Medulla oblongata (tissue), 1 donor: ENCODE measurements around the gene ATG4D.

ENCODE experiments used
- DNase-seq: peaks from one replicate; pipeline ENCODE4 v3.0.0-alpha.2; 2015; ENCODE audit errors: extremely low spot score

The ATG4D gene

DNA sequence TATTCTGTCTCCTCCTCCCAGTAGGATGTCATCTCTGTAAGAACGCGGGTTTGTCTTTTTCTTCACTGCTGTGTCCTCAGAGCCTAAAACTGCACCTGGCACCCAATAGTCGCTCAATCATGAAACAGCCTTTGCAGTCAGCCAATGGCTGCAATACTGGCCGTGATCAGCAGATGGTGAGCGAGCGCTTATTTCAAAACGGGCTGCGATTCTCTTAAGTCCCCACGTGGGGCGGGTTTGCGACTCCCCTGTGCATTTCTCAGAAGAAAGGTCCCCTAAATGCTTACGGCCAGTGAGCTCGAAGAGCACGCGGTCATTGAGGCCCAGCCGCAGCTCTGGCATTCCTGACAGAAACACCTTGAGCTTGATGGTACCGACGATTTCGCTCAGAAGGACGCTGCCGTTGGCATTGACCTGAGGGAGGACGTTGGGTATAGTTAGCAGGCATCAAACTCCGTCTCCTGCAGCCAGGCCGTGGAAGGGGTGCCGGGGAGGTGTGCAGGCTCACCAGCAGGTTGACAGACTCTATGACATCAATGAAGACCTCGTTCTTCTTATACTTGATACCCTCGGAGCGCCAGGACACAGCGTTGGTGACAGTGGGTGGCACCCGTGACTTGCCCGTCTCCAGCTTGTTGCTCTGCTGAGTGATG lies 37.4 kb downstream of the ATG4D start:
- peak; percentile 97 for DNase-seq

DNA sequence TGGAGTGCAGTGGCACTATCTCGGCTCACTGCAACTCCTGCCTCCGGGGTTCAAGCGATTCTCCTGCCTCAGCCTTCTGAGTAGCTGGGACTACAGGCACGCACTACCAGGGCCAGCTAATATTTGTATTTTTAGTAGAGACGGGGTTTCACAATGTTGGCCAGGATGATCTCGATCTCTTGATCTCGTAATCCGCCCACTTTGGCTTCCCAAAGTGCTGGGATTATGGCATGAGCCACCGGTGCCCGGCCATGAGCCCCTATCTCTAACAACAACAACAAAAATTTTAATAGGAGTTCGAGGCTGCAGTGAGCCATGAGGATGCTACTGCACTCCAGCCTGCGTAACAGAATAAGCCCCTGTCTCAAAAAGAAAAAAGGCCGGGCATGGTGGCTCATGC lies 38.4 kb downstream of the ATG4D start:
- DNase-seq, result no peak

DNA sequence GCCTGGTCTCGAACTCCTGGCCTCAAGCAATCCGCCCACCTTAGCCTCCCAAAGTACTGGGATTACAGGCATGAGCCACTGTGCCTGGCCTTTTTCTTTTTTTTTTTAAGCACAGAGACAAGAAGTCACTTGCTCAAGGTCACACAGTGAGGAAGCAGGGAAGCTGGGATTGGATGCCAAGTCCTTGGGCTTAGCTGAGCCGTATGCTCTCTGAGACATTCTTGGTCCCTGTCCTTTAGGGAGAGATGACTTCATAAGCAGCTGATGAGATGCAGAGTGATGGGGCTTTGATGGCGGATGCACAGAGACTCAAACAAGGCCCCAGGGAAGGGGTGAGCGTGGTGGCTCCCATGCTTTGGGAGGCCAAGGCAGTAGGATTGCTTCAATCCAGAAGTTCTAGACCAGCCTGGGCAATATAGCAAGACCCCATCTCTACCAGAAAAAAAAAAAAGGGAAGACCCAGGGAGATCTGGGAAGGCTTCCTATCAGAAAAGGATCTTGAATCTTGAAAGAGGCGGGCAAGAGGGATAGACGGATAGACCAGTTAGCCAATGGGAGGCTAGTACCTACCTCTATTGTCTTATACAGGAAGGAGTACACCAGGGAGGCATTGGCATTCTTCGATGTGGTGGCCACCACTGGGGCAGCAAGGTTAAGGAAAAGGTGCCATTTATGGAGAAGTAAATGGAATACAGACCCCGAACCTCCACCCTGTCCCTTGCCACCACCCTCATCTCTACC lies 39.5 kb downstream of the ATG4D start:
- DNase-seq, result no peak

- DNase-seq, result no peak
These were observed 42.7 kb downstream of the ATG4D start for GRCh38 chr19:10586396-10586795.

DNA sequence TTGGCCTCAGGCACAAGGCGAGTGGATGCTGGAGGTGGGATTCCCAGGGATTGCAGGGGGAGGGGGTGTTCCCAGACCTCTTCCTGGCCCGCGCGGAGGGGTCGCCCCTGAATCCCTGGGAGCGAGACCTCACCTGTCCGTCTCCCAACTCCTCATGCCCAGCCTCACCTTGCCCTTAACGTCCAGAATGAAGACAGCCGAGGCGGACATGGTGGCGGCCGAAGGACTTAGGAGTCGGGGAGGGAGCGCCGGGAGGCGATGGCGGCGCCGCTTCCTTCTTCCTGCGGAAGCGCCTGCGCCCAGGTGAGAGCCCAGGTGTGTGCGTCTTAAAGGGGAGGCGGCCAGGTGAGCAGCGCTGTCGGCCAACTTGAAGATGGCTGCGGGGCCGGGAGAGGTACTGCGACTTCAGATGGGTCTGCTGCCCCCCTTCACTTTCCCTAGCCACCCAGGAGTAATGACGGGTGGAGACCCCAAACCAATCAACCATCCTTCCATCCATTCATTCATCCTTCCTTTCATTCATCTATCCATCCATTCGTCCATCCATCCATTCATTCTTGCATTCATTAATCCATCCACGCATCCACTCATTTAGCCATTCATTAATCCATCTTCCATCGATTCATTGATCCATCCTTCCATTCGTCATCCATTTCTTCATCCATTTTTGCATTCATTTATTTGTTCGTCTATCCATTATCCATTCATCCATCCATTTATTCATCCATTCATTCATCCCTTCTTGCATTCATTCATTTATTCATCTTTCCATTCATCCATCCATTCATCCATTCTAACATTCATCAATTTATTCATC lies 43.5 kb downstream of the ATG4D start, which contains the start of gene AP1M2:
AP1M2 (minus strand) TSS at position 291 of the 817 bp plus-strand sequence; CDS start at position 210, 81 bp downstream.
- DNase-seq, result no peak

- no peak for DNase-seq
These were observed 44.1 kb downstream of the ATG4D start for GRCh38 chr19:10587839-10588150.

DNA sequence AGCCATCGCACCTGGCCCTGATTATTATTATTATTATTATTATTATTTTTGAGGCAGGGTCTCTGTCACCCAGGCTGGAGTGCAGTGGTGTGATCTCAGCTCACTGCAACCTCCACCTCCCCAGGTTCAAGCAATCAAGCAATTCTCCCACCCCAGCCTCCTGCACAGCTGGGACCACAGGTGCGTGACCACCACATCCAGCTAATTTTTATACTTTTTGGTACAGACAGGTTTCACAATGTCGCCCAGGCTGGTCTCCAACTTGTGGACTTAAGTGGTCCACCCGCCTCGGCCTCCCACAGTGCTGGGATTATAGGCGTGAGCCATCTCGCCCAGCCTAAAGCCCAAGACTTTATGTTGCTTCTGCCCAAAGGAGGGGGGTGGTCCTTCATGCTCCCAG lies 49.4 kb downstream of the ATG4D start:
- no peak for DNase-seq

- DNase-seq, result peak; percentile 74
These were observed 50.3 kb downstream of the ATG4D start for GRCh38 chr19:10593820-10594637.

- DNase-seq, result no peak
These were observed 56.4 kb downstream of the ATG4D start for GRCh38 chr19:10600149-10600548.

DNA sequence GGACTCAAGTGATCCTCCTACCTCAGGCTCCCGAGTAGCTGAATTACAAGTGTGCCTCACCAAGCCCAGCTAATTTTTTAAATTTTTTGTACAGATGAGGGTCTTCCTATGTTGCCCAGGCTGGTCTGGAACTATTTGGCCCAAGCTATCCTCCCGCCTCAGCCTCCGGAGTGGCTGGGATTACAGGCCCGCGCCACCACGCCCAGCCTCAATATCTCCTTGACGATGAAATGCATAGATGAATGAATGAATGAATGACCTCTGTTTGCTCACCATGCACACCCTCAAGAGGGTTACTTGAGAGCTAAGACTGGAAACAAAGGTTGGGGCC lies 58.3 kb downstream of the ATG4D start:
- no peak for DNase-seq

DNA sequence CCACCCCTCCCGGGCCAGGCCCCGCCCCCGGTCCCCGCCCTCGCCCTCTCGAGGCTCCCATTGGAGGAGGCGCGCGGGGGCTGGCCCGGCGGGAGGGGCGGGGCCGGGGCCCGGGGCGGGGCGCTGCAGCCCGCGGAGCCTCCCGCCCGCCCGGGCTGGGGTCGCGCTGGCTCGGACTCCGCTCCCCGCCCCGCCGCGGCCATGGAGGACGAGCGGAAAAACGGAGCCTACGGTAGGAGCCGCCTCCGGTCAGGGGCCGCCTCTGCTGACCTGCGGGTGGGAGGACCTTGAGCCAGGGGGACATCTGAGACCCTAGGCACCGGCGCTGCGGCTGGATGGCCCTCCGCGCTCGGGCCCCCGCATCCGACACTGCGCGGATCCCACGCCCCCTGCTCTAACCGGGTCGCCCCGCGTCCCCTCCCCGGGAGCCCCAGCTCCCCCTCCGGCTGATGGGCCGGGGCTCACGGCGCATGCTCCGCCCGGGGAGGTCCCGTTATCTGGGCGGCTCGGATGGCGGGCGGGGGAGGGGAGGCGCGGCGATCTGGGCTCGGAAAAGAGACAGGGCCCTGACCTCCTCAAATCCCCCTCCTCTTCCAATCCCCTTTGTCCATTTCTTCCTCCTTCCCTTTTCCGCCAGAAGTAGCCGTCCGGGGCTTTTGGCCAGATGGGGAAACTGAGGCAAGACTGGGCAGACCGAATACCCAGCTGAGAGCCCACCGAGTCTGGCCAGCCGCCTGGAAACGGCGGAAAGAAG lies 58.8 kb downstream of the ATG4D start:
- peak; percentile 87 for DNase-seq
